ENCODE results near the gene YY1.
"Not testable (repeated sequence)": the region's sequence is repeated elsewhere in the genome, so short reads cannot be mapped to it uniquely, and the experiment has no call there.

YY1 gene

GRCh38 chr14:100246809-100247428, 8.0 kb downstream of the YY1 start:
- DNase-seq: peak; percentile 13 to 69

GRCh38 chr14:100250732-100251465, 12.0 kb downstream of the YY1 start:
- no peak for DNase-seq

- DNase-seq: no peak
These were observed 13.7 kb downstream of the YY1 start for GRCh38 chr14:100252684-100253083.

GRCh38 chr14:100256339-100256895, 17.5 kb downstream of the YY1 start:
- no peak for DNase-seq

- DNase-seq: no peak
These were observed 22.7 kb downstream of the YY1 start for GRCh38 chr14:100261621-100262020.

GRCh38 chr14:100262545-100262944, 23.6 kb downstream of the YY1 start:
- DNase-seq: no peak

GRCh38 chr14:100263141-100263540, 24.2 kb downstream of the YY1 start:
- no peak for DNase-seq

- DNase-seq: no peak
These were observed 29.0 kb downstream of the YY1 start for GRCh38 chr14:100267990-100268389.

- no peak for DNase-seq
These were observed 29.8 kb downstream of the YY1 start for GRCh38 chr14:100268591-100269207.

- DNase-seq: no peak
These were observed 32.4 kb downstream of the YY1 start for GRCh38 chr14:100271247-100271939.

GRCh38 chr14:100274250-100274649, 35.3 kb downstream of the YY1 start:
- no peak for DNase-seq

GRCh38 chr14:100275214-100275613, 36.3 kb downstream of the YY1 start:
- no peak for DNase-seq

- no peak for DNase-seq
These were observed 39.8 kb downstream of the YY1 start for GRCh38 chr14:100278702-100279101.

GRCh38 chr14:100279133-100279532, 40.2 kb downstream of the YY1 start:
- DNase-seq: no peak

- no peak for DNase-seq
These were observed 40.6 kb downstream of the YY1 start for GRCh38 chr14:100279563-100279962.

GRCh38 chr14:100281286-100282082, 42.5 kb downstream of the YY1 start:
- DNase-seq: no peak

GRCh38 chr14:100282083-100282350, 43.1 kb downstream of the YY1 start:
- DNase-seq: no peak

- DNase-seq: no peak
These were observed 43.9 kb downstream of the YY1 start for GRCh38 chr14:100282766-100283419.

GRCh38 chr14:100283436-100283835, 44.5 kb downstream of the YY1 start:
- not testable (repeated sequence) for DNase-seq

- no peak for DNase-seq
These were observed 45.3 kb downstream of the YY1 start for GRCh38 chr14:100283984-100284881.
